ENCODE data around the gene TBATA. TPM values are rescaled to one million over a fixed set of nuclear protein-coding genes. Genes with fewer than 3 reads are reported as not detected.

The TBATA gene
- total and polyA plus RNA-seq, 2 donors from 2014 or later: 1.9 TPM; not detected in 1

- FAIRE-seq (no peak), DNase-seq (peak; percentile 48 to 93 (median 70))
- peak overlapping the region in 1 of 3 donors; percentile 21 for H3K9ac ChIP-seq (ENCODE audit: low read length in 3 of 3)
- TF ChIP-seq CTCF (IDR thresholded peaks at IDR 0.05; ENCODE audit: borderline replicate concordance, extremely low read depth, insufficient read depth): no peak
- peaks cover 7 to 15% (median 13%) of the 10 kb centered on the region in 3 donors for H3K4me1 ChIP-seq (ENCODE audit: control insufficient read depth in 2 of 3, insufficient read depth in 2 of 3, low read depth in 1 of 3, low read length in 3 of 3)
- H3K36me3 ChIP-seq (ENCODE audit: control insufficient read depth in 2 of 3, insufficient read depth in 3 of 3, low read length in 3 of 3): no peaks in the 10 kb centered on the region
- no peak overlapping the region for H3K4me3 ChIP-seq (ENCODE audit: low read length in 3 of 3)
- no peaks in the 10 kb centered on the region for H3K27me3 ChIP-seq (ENCODE audit: control insufficient read depth, insufficient read depth, low read length)
- H3K9me3 ChIP-seq (ENCODE audit: control insufficient read depth in 2 of 3, insufficient read depth in 1 of 3, low read length in 3 of 3): no peaks in the 10 kb centered on the region
- intact Hi-C loops (cut with DNase I): no loop called here
- H3K27ac ChIP-seq (ENCODE audit: low read depth in 2 of 2, low read length in 2 of 2): no peak overlapping the region
These were observed 42.4 kb downstream of the TBATA start for GRCh38 chr10:70742537-70743429.

DNA sequence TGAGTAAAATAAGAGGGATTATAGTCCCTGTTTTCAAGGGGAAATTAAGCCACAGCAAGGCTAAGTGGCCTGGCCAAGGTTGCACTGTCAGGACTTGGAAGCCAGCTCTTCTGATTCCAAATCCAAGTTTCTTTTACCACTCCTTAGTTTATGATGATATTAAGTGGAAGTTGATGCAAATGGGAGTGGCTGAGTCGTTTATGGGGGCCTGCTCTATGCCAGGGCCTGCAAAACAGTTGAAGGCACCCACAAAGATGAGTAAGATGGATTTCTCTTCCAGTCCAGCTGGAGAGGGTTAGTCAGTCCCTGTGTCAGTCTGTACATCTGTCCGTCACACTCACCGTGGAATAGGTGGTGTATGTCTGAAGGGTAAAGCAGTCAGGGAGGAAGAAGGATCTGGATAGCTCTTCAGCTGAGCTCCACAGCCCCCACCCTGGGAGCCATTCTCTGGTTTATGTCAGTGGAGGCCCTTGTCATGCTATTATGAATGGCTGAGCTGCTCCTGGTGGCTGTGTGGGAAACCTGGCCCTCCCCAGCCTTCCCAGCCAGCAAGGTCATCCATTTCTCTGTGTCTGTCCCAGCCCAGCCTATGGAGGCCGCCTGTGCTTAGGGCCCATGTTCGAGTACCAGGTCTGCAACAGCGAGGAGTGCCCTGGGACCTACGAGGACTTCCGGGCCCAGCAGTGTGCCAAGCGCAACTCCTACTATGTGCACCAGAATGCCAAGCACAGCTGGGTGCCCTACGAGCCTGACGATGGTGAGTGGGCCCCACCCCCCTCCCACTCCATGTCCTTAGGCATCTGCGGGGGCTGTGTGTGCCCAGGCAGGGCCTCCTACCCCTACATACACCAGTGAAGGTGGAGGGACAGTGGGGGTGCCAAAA lies 44.5 kb downstream of the TBATA start:
- no peak overlapping the region for H3K9ac ChIP-seq (ENCODE audit: low read length in 3 of 3)
- no peaks in the 10 kb centered on the region for H3K36me3 ChIP-seq (ENCODE audit: control insufficient read depth in 2 of 3, insufficient read depth in 3 of 3, low read length in 3 of 3)
- peaks cover 7 to 15% (median 15%) of the 10 kb centered on the region in 3 donors for H3K4me1 ChIP-seq (ENCODE audit: control insufficient read depth in 2 of 3, insufficient read depth in 2 of 3, low read depth in 1 of 3, low read length in 3 of 3)
- FAIRE-seq (no peak), DNase-seq (peak in 1 of 5 donors; percentile 51)
- TF ChIP-seq CTCF (IDR thresholded peaks at IDR 0.05; ENCODE audit: borderline replicate concordance, extremely low read depth, insufficient read depth): no peak
- H3K27ac ChIP-seq (ENCODE audit: low read depth in 2 of 2, low read length in 2 of 2): no peak overlapping the region
- H3K9me3 ChIP-seq (ENCODE audit: control insufficient read depth in 2 of 3, insufficient read depth in 1 of 3, low read length in 3 of 3): no peaks in the 10 kb centered on the region
- H3K4me3 ChIP-seq (ENCODE audit: low read length in 3 of 3): no peak overlapping the region
- intact Hi-C loops (cut with DNase I): no loop called here
- no peaks in the 10 kb centered on the region for H3K27me3 ChIP-seq (ENCODE audit: control insufficient read depth, insufficient read depth, low read length)

DNA sequence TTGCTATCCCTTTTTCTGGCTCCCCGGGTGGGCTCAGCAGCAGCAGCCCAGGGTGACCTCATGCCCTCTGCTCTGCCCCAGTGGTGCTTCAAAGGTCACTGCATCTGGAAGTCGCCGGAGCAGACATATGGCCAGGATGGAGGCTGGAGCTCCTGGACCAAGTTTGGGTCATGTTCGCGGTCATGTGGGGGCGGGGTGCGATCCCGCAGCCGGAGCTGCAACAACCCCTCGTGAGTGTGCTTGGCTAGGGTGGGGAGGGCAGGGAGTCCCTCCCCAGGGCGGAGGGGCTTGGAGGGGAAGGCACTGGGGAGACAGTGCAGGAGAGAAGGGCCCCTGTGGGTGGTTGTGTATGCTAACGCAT lies 46.4 kb downstream of the TBATA start:
- intact Hi-C loops (cut with DNase I): no loop called here
- peak in 1 of 5 donors; percentile 54 for DNase-seq
- FAIRE-seq: no peak

More for the DNA sequence above, 46.4 kb downstream of the TBATA start:
- TF ChIP-seq CTCF (IDR thresholded peaks at IDR 0.05; ENCODE audit: borderline replicate concordance, extremely low read depth, insufficient read depth): no peak
- Histone ChIP-seq H3K4me1 (ENCODE audit: control insufficient read depth in 2 of 3, insufficient read depth in 2 of 3, low read depth in 1 of 3, low read length in 3 of 3) (peaks cover 7 to 15% (median 15%) of the 10 kb centered on the region in 3 donors), H3K9me3 (ENCODE audit: control insufficient read depth in 2 of 3, insufficient read depth in 1 of 3, low read length in 3 of 3) (no peaks in the 10 kb centered on the region), H3K4me3 (ENCODE audit: low read length in 3 of 3) (no peak overlapping the region), H3K9ac (ENCODE audit: low read length in 3 of 3) (no peak overlapping the region), H3K27ac (ENCODE audit: low read depth in 2 of 2, low read length in 2 of 2) (no peak overlapping the region), H3K27me3 (ENCODE audit: control insufficient read depth, insufficient read depth, low read length) (no peaks in the 10 kb centered on the region), H3K36me3 (ENCODE audit: control insufficient read depth in 2 of 3, insufficient read depth in 3 of 3, low read length in 3 of 3) (no peaks in the 10 kb centered on the region)

Measured in kidney (tissue), 14 donors.